Activated T-cell treated with anti-CD3 and anti-CD28 coated beads, Interleukin-2, amount 50 U/mL, for 72 hours (primary cell): ENCODE data around the gene IFNK. TPM values are rescaled to one million over a fixed set of nuclear protein-coding genes. Genes with fewer than 3 reads are reported as not detected.

Experiments
- ATAC-seq, 2 donors: fragments of 150-1000 bp; cut with Tn5 transposase; replicated peaks in 1 of 2; 2 replicates each; pipeline ENCODE4 v1.10.0; 2021; ENCODE audit warnings: moderate library complexity in 2 of 2, mild to moderate bottlenecking in 1 of 2
- DNase-seq, 2 donors: peaks; one replicate each; pipeline ENCODE4 v3.0.0; 2021 to 2022; ENCODE audit warnings: mixed read lengths in 1 of 2
- H3K27ac Mint-ChIP-seq: one replicate; pipeline ENCODE4 v1.8.0; 2022; ENCODE audit warnings: mild to moderate bottlenecking, moderate library complexity, mixed read lengths
- H3K27me3 Mint-ChIP-seq: one replicate; pipeline ENCODE4 v1.8.0; 2022; ENCODE audit warnings: low read depth, mixed read lengths
- H3K36me3 Mint-ChIP-seq, 2 donors: one replicate each; pipeline ENCODE4 v1.8.0; 2022; ENCODE audit warnings: mixed read lengths in 2 of 2, mild to moderate bottlenecking in 1 of 2; ENCODE audit not compliant: insufficient read depth in 2 of 2
- H3K4me1 Mint-ChIP-seq: one replicate; pipeline ENCODE4 v1.8.0; 2022; ENCODE audit warnings: low read depth, mixed read lengths
- H3K4me3 Mint-ChIP-seq, 2 donors: one replicate each; pipeline ENCODE4 v1.8.0; 2022; ENCODE audit warnings: mild to moderate bottlenecking in 2 of 2, mixed read lengths in 2 of 2, moderate library complexity in 2 of 2
- H3K9me3 Mint-ChIP-seq, 2 donors: one replicate each; pipeline ENCODE4 v1.8.0; 2022; ENCODE audit warnings: mixed read lengths in 2 of 2
- total RNA-seq, 2 donors: library from RNA; stranded (reverse); gene quantifications; one replicate each; pipeline ENCODE4 v1.2.3, GENCODE V29; 2022

The IFNK gene
- total RNA-seq, result not detected

GRCh38 chr9:27524236-27524635 is at the start of gene IFNK:
Gene IFNK, plus strand, starts transcription at chr9:27524290. Its CDS starts 47 bp downstream, at chr9:27524337.
- H3K27ac Mint-ChIP-seq, result peak within 1 kb of the TSS; percentile 59
- no peaks in the 10 kb centered on the region for H3K9me3 Mint-ChIP-seq
- H3K4me1 Mint-ChIP-seq, result peaks cover 13% of the 10 kb centered on the region
- no peak within 1 kb of the TSS for H3K4me3 Mint-ChIP-seq
- H3K27me3 Mint-ChIP-seq, result peaks cover 17% of the 10 kb centered on the region
- ATAC-seq (peak; percentile 31 to 46), DNase-seq (no peak)
- no peaks in the 10 kb centered on the region for H3K36me3 Mint-ChIP-seq

- no peak for ATAC-seq
- Mint-ChIP-seq H3K4me3 (no peak overlapping the region), H3K36me3 (peaks cover 4 to 12% of the 10 kb centered on the region in 2 donors), H3K9me3 (peaks cover 0 to 4% of the 10 kb centered on the region in 2 donors), H3K27ac (no peak overlapping the region), H3K4me1 (no peaks in the 10 kb centered on the region), H3K27me3 (no peaks in the 10 kb centered on the region)
- no peak for DNase-seq
Observed at GRCh38 chr9:27474305-27474704, 49.8 kb upstream of the IFNK start.

- H3K4me1 Mint-ChIP-seq, result no peaks in the 10 kb centered on the region
Observed at GRCh38 chr9:27475057-27475595, 49.0 kb upstream of the IFNK start.

GRCh38 chr9:27476870-27477515 is 47.1 kb upstream of the IFNK start:
- no peak for ATAC-seq
- Mint-ChIP-seq H3K27me3 (no peaks in the 10 kb centered on the region), H3K27ac (peak overlapping the region; percentile 27), H3K4me3 (no peak overlapping the region), H3K4me1 (no peaks in the 10 kb centered on the region), H3K9me3 (peaks cover 0 to 4% of the 10 kb centered on the region in 2 donors), H3K36me3 (peaks cover 4 to 14% of the 10 kb centered on the region in 2 donors)
- DNase-seq, result no peak

More at GRCh38 chr9:27475057-27475595, 49.0 kb upstream of the IFNK start:
- DNase-seq (no peak), ATAC-seq (no peak)
- H3K4me3 Mint-ChIP-seq, result no peak overlapping the region
- H3K9me3 Mint-ChIP-seq, result peaks cover 0 to 4% of the 10 kb centered on the region in 2 donors
- H3K27me3 Mint-ChIP-seq, result no peaks in the 10 kb centered on the region
- no peak overlapping the region for H3K27ac Mint-ChIP-seq
- H3K36me3 Mint-ChIP-seq, result peaks cover 4 to 14% of the 10 kb centered on the region in 2 donors

- no peaks in the 10 kb centered on the region for H3K4me1 Mint-ChIP-seq
- ATAC-seq, result no peak
Observed at GRCh38 chr9:27478322-27478721, 45.8 kb upstream of the IFNK start.

GRCh38 chr9:27482709-27483108 is 41.4 kb upstream of the IFNK start:
- Mint-ChIP-seq H3K27ac (no peak overlapping the region), H3K9me3 (peaks cover 0 to 4% of the 10 kb centered on the region in 2 donors), H3K4me1 (peaks cover 15% of the 10 kb centered on the region), H3K36me3 (peaks cover 4 to 12% of the 10 kb centered on the region in 2 donors), H3K4me3 (no peak overlapping the region), H3K27me3 (no peaks in the 10 kb centered on the region)
- ATAC-seq (no peak), DNase-seq (no peak)

More at GRCh38 chr9:27478322-27478721, 45.8 kb upstream of the IFNK start:
- no peak overlapping the region for H3K27ac Mint-ChIP-seq
- no peaks in the 10 kb centered on the region for H3K27me3 Mint-ChIP-seq
- H3K9me3 Mint-ChIP-seq, result peaks cover 0 to 4% of the 10 kb centered on the region in 2 donors
- no peak overlapping the region for H3K4me3 Mint-ChIP-seq
- DNase-seq, result no peak
- peaks cover 4 to 14% of the 10 kb centered on the region in 2 donors for H3K36me3 Mint-ChIP-seq

GRCh38 chr9:27483576-27483975 is 40.5 kb upstream of the IFNK start:
- peaks cover 16% of the 10 kb centered on the region for H3K4me1 Mint-ChIP-seq
- H3K27me3 Mint-ChIP-seq, result no peaks in the 10 kb centered on the region
- ATAC-seq, result no peak
- no peak for DNase-seq
- H3K9me3 Mint-ChIP-seq, result no peaks in the 10 kb centered on the region
- no peak overlapping the region for H3K4me3 Mint-ChIP-seq
- peaks cover 1 to 5% of the 10 kb centered on the region in 2 donors for H3K36me3 Mint-ChIP-seq
- H3K27ac Mint-ChIP-seq, result no peak overlapping the region

GRCh38 chr9:27485158-27485557 is 38.9 kb upstream of the IFNK start:
- ATAC-seq (peak in 1 of 2 donors; percentile 41), DNase-seq (no peak)
- no peaks in the 10 kb centered on the region for H3K9me3 Mint-ChIP-seq
- no peaks in the 10 kb centered on the region for H3K36me3 Mint-ChIP-seq
- H3K4me3 Mint-ChIP-seq, result no peak overlapping the region
- H3K27ac Mint-ChIP-seq, result no peak overlapping the region
- no peaks in the 10 kb centered on the region for H3K27me3 Mint-ChIP-seq
- peaks cover 23% of the 10 kb centered on the region for H3K4me1 Mint-ChIP-seq

GRCh38 chr9:27487128-27487640 is 36.9 kb upstream of the IFNK start:
- peaks cover 23% of the 10 kb centered on the region for H3K4me1 Mint-ChIP-seq

GRCh38 chr9:27487927-27488326 is 36.2 kb upstream of the IFNK start:
- ATAC-seq (no peak), DNase-seq (no peak)
- peaks cover 0 to under 1% of the 10 kb centered on the region in 2 donors for H3K36me3 Mint-ChIP-seq
- peaks cover 23% of the 10 kb centered on the region for H3K4me1 Mint-ChIP-seq
- H3K9me3 Mint-ChIP-seq, result no peaks in the 10 kb centered on the region
- H3K4me3 Mint-ChIP-seq, result no peak overlapping the region
- H3K27ac Mint-ChIP-seq, result no peak overlapping the region
- H3K27me3 Mint-ChIP-seq, result no peaks in the 10 kb centered on the region

More at GRCh38 chr9:27487128-27487640, 36.9 kb upstream of the IFNK start:
- H3K4me3 Mint-ChIP-seq, result no peak overlapping the region
- H3K27me3 Mint-ChIP-seq, result no peaks in the 10 kb centered on the region
- no peaks in the 10 kb centered on the region for H3K9me3 Mint-ChIP-seq
- ATAC-seq, result no peak
- H3K27ac Mint-ChIP-seq, result no peak overlapping the region
- no peak for DNase-seq
- H3K36me3 Mint-ChIP-seq, result no peaks in the 10 kb centered on the region

- Mint-ChIP-seq H3K4me3 (no peak overlapping the region), H3K36me3 (peaks cover 2 to 4% of the 10 kb centered on the region in 2 donors), H3K27me3 (no peaks in the 10 kb centered on the region), H3K9me3 (peaks cover 0 to 2% of the 10 kb centered on the region in 2 donors), H3K4me1 (peaks cover 23% of the 10 kb centered on the region), H3K27ac (no peak overlapping the region)
- no peak for DNase-seq
- no peak for ATAC-seq
Observed at GRCh38 chr9:27489087-27489876, 34.8 kb upstream of the IFNK start.

- H3K27ac Mint-ChIP-seq, result no peak overlapping the region
- H3K4me1 Mint-ChIP-seq, result peaks cover 8% of the 10 kb centered on the region
- H3K4me3 Mint-ChIP-seq, result no peak overlapping the region
- H3K36me3 Mint-ChIP-seq, result peaks cover 3 to 5% of the 10 kb centered on the region in 2 donors
- H3K9me3 Mint-ChIP-seq, result peaks cover 0 to 2% of the 10 kb centered on the region in 2 donors
- ATAC-seq (no peak), DNase-seq (no peak)
- no peaks in the 10 kb centered on the region for H3K27me3 Mint-ChIP-seq
Observed at GRCh38 chr9:27491154-27491553, 32.9 kb upstream of the IFNK start.
